Measurements from ENCODE around the gene RUNX1.

DNA sequence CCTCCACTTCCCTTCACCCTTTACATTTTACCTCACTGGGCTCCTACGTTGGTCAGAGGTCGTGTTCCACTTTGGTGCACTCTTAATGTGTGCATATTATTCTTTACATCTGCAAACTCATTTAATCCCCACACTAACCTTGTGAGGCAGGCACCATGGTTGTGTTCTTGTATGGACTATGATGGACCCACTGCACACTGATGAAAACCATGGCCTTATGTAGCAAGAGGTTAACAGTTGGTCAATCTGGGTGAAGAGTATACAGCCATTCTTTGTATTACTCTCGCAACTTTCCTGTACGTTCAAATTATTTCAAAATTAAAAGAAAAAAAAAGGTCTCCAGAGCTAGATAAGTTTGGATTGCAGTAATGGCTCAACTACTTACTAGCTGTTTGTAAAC lies 78.5 kb downstream of the RUNX1 start:
- TF ChIP-seq, protein P1, sequence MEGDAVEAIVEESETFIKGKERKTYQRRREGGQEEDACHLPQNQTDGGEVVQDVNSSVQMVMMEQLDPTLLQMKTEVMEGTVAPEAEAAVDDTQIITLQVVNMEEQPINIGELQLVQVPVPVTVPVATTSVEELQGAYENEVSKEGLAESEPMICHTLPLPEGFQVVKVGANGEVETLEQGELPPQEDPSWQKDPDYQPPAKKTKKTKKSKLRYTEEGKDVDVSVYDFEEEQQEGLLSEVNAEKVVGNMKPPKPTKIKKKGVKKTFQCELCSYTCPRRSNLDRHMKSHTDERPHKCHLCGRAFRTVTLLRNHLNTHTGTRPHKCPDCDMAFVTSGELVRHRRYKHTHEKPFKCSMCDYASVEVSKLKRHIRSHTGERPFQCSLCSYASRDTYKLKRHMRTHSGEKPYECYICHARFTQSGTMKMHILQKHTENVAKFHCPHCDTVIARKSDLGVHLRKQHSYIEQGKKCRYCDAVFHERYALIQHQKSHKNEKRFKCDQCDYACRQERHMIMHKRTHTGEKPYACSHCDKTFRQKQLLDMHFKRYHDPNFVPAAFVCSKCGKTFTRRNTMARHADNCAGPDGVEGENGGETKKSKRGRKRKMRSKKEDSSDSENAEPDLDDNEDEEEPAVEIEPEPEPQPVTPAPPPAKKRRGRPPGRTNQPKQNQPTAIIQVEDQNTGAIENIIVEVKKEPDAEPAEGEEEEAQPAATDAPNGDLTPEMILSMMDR (IDR thresholded peaks at IDR 0.05 in 8 of 11, conservative IDR thresholded peaks at IDR 0.05 in 3 of 11) = no peak
- no peak for TF ChIP-seq POLR2A (IDR thresholded peaks at IDR 0.05)
- no peak for TF ChIP-seq POLR2AphosphoS5 (IDR thresholded peaks at IDR 0.05)

All from spleen (tissue), 7 donors.